HepG2 (cell line): ENCODE measurements around the gene KLHL11. TPM values are rescaled to one million over a fixed set of nuclear protein-coding genes. Genes with fewer than 3 reads are reported as not detected.
A peak's percentile ranks its signal among the peaks of the same experiment; 100 is the strongest.
"Not testable (repeated sequence)": the region's sequence is repeated elsewhere in the genome, so short reads cannot be mapped to it uniquely, and the experiment has no call there.

Experiments used
- ATAC-seq: fragments of 200-7000 bp; cut with Tn5 transposase; 3 replicates; pipeline ENCODE4 v1.9.1; 2020; ENCODE audit warnings: mild to moderate bottlenecking, moderate library complexity
- BruUV-seq: library from RNA; stranded (reverse); fragments of 400-500 nt; replicated peaks from 2 replicates; lab custom pipeline; 2021; lab: Mats Ljungman, UMichigan
- CTCF ChIA-PET: fragments of 300-600 bp; formaldehyde crosslinking; extraction: SDS; loops from one replicate; lab custom pipeline; 2021; ENCODE audit warnings: low total read pairs, inconsistent platforms, low intra/inter-chr PET ratio; lab: Yijun Ruan, JAX
- POLR2A ChIA-PET: fragments of 350-600 bp; sonication (Branson Sonifier 250); formaldehyde crosslinking; loops from one replicate; lab custom pipeline; 2020; ENCODE audit warnings: antibody characterized with exemption, inconsistent platforms; lab: Yijun Ruan, JAX
- DNase-seq: peaks from one replicate; pipeline ENCODE4 v3.0.0-alpha.2; 2015; ENCODE audit warnings: low spot score
- FAIRE-seq: peaks from 3 replicates; lab custom pipeline; 2011; peaks lifted over from hg19 to GRCh38; lab: Jason Lieb, UNC
- H2AFZ ChIP-seq: one replicate; pipeline ENCODE4 v1.6.1; 2011; ENCODE audit warnings: low read length, inconsistent platforms
- H3K27ac ChIP-seq: fragments of 300-600 bp; 3 replicates; pipeline ENCODE4 v1.8.0; 2011; ENCODE audit warnings: mixed run types, mild to moderate bottlenecking, mixed read lengths, low read length, inconsistent platforms; ENCODE audit not compliant: insufficient read depth; ENCODE audit errors: extremely low read length
- H3K27me3 ChIP-seq, 2 experiments: fragments of 200-600 bp in 1 of 2; 2 replicates in 1 of 2; 3 replicates in 1 of 2; pipeline versions ENCODE4 v1.6.0 to v1.8.0; 2011; ENCODE audit warnings: low read length in 2 of 2, mild to moderate bottlenecking in 2 of 2, moderate library complexity in 2 of 2, inconsistent platforms in 1 of 2; ENCODE audit not compliant: insufficient read depth in 2 of 2, control insufficient read depth in 1 of 2
- H3K36me3 ChIP-seq, 2 experiments: fragments of 200-600 bp in 1 of 2; replicated peaks in 1 of 2; 2 replicates in 1 of 2; 3 replicates in 1 of 2; pipeline versions ENCODE4 v1.5.1 to v1.8.0; 2011; ENCODE audit warnings: low read length in 2 of 2, inconsistent platforms in 1 of 2; ENCODE audit not compliant: insufficient read depth in 2 of 2, control insufficient read depth in 1 of 2
- H3K4me1 ChIP-seq: 2 replicates; pipeline ENCODE4 v1.5.1; 2012; ENCODE audit warnings: low read length, inconsistent platforms; ENCODE audit not compliant: insufficient read depth
- H3K4me2 ChIP-seq: 2 replicates; pipeline ENCODE4 v1.6.0; 2011; ENCODE audit warnings: low read depth, low read length, inconsistent platforms
- H3K4me3 ChIP-seq, 3 experiments: fragments of 200-600 bp in 1 of 3; sonication (generic), shearing (Covaris generic) in 1 of 3; replicated peaks in 1 of 3; 2 replicates each; pipeline ENCODE4 v1.5.1; 2011 to 2016; ENCODE audit warnings: low read length in 3 of 3, inconsistent platforms in 2 of 3, low read depth in 2 of 3, mild to moderate bottlenecking in 2 of 3, control low read depth in 1 of 3, mixed read lengths in 1 of 3; ENCODE audit not compliant: insufficient read depth in 1 of 3
- H3K79me2 ChIP-seq: one replicate; pipeline ENCODE4 v1.6.1; 2011; ENCODE audit warnings: low read length, inconsistent platforms; ENCODE audit not compliant: insufficient read depth
- H3K9ac ChIP-seq: 2 replicates; pipeline ENCODE4 v1.6.0; 2011; ENCODE audit warnings: mild to moderate bottlenecking, low read depth, low read length, inconsistent platforms; ENCODE audit not compliant: insufficient read depth
- H3K9me3 ChIP-seq: 2 replicates; pipeline ENCODE4 v1.5.1; 2012; ENCODE audit warnings: mild to moderate bottlenecking, low read length
- H4K20me1 ChIP-seq: 2 replicates; pipeline ENCODE4 v1.6.0; 2011; ENCODE audit warnings: inconsistent platforms, mild to moderate bottlenecking, low read length, moderate library complexity; ENCODE audit not compliant: insufficient read depth
- GRHL1 ChIP-seq: sonication (generic); formaldehyde crosslinking; conservative IDR thresholded peaks from 2 replicates; pipeline ENCODE4 v1.8.0; 2022; ENCODE audit warnings: missing genetic modification reagents
- HNF4A ChIP-seq: sonication (generic); formaldehyde crosslinking; IDR thresholded peaks from 2 replicates; pipeline ENCODE4 v1.4.0; 2020; ENCODE audit warnings: missing genetic modification reagents
- MED1 ChIP-seq: sonication (generic); formaldehyde crosslinking; IDR thresholded peaks from 2 replicates; pipeline ENCODE4 v1.4.0; 2020; ENCODE audit warnings: missing genetic modification reagents
- MYNN ChIP-seq: sonication (generic); formaldehyde crosslinking; IDR thresholded peaks from 2 replicates; pipeline ENCODE4 v1.4.0; 2020; ENCODE audit warnings: mild to moderate bottlenecking, low read depth, missing genetic modification reagents
- SRSF1 ChIP-seq: fragments of 200-400 bp; formaldehyde crosslinking; optimal IDR thresholded peaks from 2 replicates; pipeline ENCODE3; 2017; ENCODE audit warnings: mild to moderate bottlenecking, low read depth, low read length, moderate library complexity
- ZNF121 ChIP-seq: sonication (generic); formaldehyde crosslinking; IDR thresholded peaks from 2 replicates; pipeline ENCODE4 v1.5.0; 2020; ENCODE audit warnings: mild to moderate bottlenecking, missing genetic modification reagents
- WGBS: methylation state at CpG from one replicate; pipeline ENCODE4 v1.1.6; 2017; ENCODE audit warnings: low lambda C conversion rate; 5-methylcytosine and 5-hydroxymethylcytosine counted together
- in situ Hi-C: cut with HindIII; loops from 2 replicates; pipeline ENCODE4 v1.10.0; 2017; ENCODE audit warnings: low pct_unique_long_range_greater_than_20kb; ENCODE audit not compliant: extremely low pct_ligation_motif_present
- intact Hi-C: fragments of 100-400 bp; cut with micrococcal nuclease; formaldehyde crosslinking; loops from one replicate; pipeline ENCODE4 v1.10.0; 2022; ENCODE audit not compliant: unreplicated experiment
- polyA plus RNA-seq, 8 experiments: library from polyadenylated mRNA; depleted of rRNA in 3 of 8; stranded (reverse) in 7 of 8; unstranded in 1 of 8; fragments of >200 nt; fragmentation: Illumina TruSeq in 4 of 8; extraction: Trizol in 4 of 8; gene quantifications; 2 replicates each; pipeline versions ENCODE4 v1.2.1 to v1.2.3, GENCODE V29; 2011 to 2016; ENCODE audit warnings: low read depth in 4 of 8, missing spikeins in 1 of 8, mixed read lengths in 1 of 8; ENCODE audit not compliant: insufficient read depth in 1 of 8
- total RNA-seq, 5 experiments: library from RNA; depleted of rRNA; stranded (reverse); fragments of >200 nt; fragmentation: Illumina TruSeq; extraction: Trizol; gene quantifications; 2 replicates each; pipeline ENCODE4 v1.2.3, GENCODE V29; 2016; ENCODE audit warnings: low read depth in 1 of 5
- TF ChIP-seq, protein P1 (sequence below), 2 experiments: sonication (generic) in 1 of 2; formaldehyde crosslinking in 1 of 2; IDR thresholded peaks; 2 replicates each; pipeline versions ENCODE4 v1.4.0 to v1.6.1; 2016 to 2020; ENCODE audit warnings: borderline replicate concordance in 1 of 2, low read depth in 1 of 2, mild to moderate bottlenecking in 1 of 2, missing genetic modification reagents in 1 of 2

Gene KLHL11
- total and polyA plus RNA-seq, 2 of the 13 experiments (the other 11 are each of a cell fraction or from before 2014, with no cell fraction given): 7.7 to 27.5 TPM

DNA sequence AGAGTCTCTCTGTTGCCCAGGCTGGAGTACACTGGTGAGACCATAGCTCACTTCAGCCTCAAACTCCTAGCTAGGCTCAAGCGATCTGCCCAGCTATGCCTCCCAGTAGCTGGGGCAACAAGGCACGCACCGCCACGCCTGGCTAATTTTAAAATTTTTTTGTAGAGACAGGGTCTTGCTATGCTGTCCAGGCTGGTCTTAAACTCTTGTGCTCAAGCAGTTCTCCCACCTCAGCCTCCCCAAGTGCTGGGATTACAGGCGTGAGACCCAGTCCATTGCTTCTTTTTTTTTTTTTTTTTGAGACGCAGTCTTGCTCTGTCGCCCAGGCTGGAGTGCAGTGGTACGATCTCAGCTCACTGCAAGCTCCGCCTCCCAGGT lies 9.1 kb upstream of the KLHL11 start:
- H3K79me2 ChIP-seq, H3K27me3 ChIP-seq, H3K4me2 ChIP-seq, H3K9me3 ChIP-seq, H2AFZ ChIP-seq, CTCF ChIA-PET, H3K4me3 ChIP-seq, in situ Hi-C loops, H3K9ac ChIP-seq, H4K20me1 ChIP-seq, intact Hi-C loops, FAIRE-seq, BruUV-seq, DNase-seq: not testable (repeated sequence)
- POLR2A ChIA-PET: interaction anchor here (0.7 to 2.2 kb wide), 4 partner anchors 9 to 186 kb away, joined by 3 to 21 read pairs (median 6); partner anchors contain the start of genes KLHL11 and ODAD4
- peaks cover 58% of the 10 kb centered on the region for H3K4me1 ChIP-seq
- peaks cover 38 to 70% of the 10 kb centered on the region in 2 experiments for H3K36me3 ChIP-seq
- H3K27ac ChIP-seq: peak overlapping the region; percentile 51
- ATAC-seq: peak; percentile 12
- TF ChIP-seq ZNF121: peak; percentile 86
- WGBS: 98% methylated on average over 9 of the region's 9 CpGs

DNA sequence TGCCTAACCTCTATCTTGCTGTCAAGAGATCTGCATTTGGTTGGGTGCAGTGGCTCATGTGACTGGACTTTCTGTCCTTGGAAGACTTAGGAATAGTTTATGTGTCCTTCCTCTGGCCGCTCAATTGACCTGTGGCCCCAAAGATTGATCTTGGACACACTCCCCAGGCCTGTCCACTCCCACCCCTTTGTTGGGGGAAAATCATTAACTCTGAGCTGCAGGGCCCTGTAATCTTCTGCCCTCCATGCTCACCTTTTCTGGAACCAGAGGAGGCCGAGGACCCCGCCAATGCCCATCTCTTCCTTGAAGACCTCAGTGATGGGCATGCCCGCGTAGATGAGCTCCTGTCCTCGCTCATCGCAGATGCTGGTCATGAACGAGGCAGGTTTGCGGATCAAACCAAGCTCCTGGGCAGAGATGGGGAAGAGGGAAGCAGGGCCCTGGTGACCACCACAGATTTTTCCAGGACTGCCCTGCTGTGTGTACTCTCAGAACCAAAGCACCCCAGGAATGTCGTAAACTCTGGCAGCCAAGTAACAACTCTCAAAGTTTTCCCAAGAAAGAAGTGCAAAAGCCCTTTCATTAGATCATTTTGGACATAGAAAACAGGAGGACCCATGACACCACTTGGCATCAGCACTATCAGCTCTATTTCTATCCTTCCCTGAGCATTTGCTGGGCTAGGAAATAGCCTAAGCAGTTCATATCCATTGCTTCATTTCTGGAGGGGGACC lies 8.5 kb upstream of the KLHL11 start:
- H3K79me2 ChIP-seq: no peaks in the 10 kb centered on the region
- no peak for DNase-seq
- H2AFZ ChIP-seq: no peak overlapping the region
- H3K4me3 ChIP-seq: no peak overlapping the region
- no peak overlapping the region for H3K4me2 ChIP-seq
- WGBS: 85% methylated on average over 10 of the region's 10 CpGs
- no TSS peak for BruUV-seq
- peaks cover 34 to 67% of the 10 kb centered on the region in 2 experiments for H3K36me3 ChIP-seq
- intact Hi-C loops: no loop called here
- H4K20me1 ChIP-seq: no peaks in the 10 kb centered on the region
- ChIA-PET POLR2A (interaction anchor here (0.7 to 2.2 kb wide), 4 partner anchors 9 to 185 kb away, joined by 3 to 21 read pairs (median 6); partner anchors contain the start of genes KLHL11 and ODAD4), CTCF (no interaction called here)
- in situ Hi-C loops: no loop called here
- H3K9ac ChIP-seq: no peak overlapping the region
- no peaks in the 10 kb centered on the region for H3K9me3 ChIP-seq
- FAIRE-seq: no peak
- H3K4me1 ChIP-seq: peaks cover 64% of the 10 kb centered on the region
- ATAC-seq: peak; percentile 80
- H3K27ac ChIP-seq: peak overlapping the region; percentile 51
- H3K27me3 ChIP-seq: no peaks in the 10 kb centered on the region
- TF ChIP-seq, protein P1, sequence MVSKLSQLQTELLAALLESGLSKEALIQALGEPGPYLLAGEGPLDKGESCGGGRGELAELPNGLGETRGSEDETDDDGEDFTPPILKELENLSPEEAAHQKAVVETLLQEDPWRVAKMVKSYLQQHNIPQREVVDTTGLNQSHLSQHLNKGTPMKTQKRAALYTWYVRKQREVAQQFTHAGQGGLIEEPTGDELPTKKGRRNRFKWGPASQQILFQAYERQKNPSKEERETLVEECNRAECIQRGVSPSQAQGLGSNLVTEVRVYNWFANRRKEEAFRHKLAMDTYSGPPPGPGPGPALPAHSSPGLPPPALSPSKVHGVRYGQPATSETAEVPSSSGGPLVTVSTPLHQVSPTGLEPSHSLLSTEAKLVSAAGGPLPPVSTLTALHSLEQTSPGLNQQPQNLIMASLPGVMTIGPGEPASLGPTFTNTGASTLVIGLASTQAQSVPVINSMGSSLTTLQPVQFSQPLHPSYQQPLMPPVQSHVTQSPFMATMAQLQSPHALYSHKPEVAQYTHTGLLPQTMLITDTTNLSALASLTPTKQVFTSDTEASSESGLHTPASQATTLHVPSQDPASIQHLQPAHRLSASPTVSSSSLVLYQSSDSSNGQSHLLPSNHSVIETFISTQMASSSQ (IDR thresholded peaks at IDR 0.05; ENCODE audit: low read depth): 0 out of 2 replicates have a peak, but pooled peaks have one; percentile 29
- TF ChIP-seq, protein P1 (CRISPR knock-in tag; IDR thresholded peaks at IDR 0.05; ENCODE audit: borderline replicate concordance): no peak
- TF ChIP-seq MYNN (no peak), SRSF1 (no peak), GRHL1 (CRISPR knock-in tag) (no peak), HNF4A (CRISPR knock-in tag) (peak; percentile 43; the same call in 1 of the 2 replicates), MED1 (CRISPR knock-in tag) (0 out of 2 replicates have a peak, but pooled peaks have one; percentile 14)
